HL-60/S4 treated with phorbol 12-myristate 13-acetate at 8.2 ng/mL for 4 days and 3 days (cell line): ENCODE data around the gene SLC22A5.

Source experiments
- in situ Hi-C: fragments of 300-500 bp; cut with MboI; formaldehyde crosslinking; loops from 2 replicates; pipeline ENCODE4 v1.15.0; 2022; ENCODE audit warnings: low sequenced_read_pairs

SLC22A5 gene

GRCh38 chr5:132439521-132440089, 70.1 kb downstream of the SLC22A5 start:
- in situ Hi-C loops = no loop called here

- in situ Hi-C loops = no loop called here
These were observed 74.6 kb downstream of the SLC22A5 start for GRCh38 chr5:132444061-132444460.
